ENCODE results near the gene MYO16. TPM values are rescaled to one million over a fixed set of nuclear protein-coding genes. Genes with fewer than 3 reads are reported as not detected.
"Not testable (repeated sequence)": the region's sequence is repeated elsewhere in the genome, so short reads cannot be mapped to it uniquely, and the experiment has no call there.

MYO16 gene
- total RNA-seq, 4 donors from 2014 or later = 0.06 to 0.07 TPM; not detected in 2

DNA sequence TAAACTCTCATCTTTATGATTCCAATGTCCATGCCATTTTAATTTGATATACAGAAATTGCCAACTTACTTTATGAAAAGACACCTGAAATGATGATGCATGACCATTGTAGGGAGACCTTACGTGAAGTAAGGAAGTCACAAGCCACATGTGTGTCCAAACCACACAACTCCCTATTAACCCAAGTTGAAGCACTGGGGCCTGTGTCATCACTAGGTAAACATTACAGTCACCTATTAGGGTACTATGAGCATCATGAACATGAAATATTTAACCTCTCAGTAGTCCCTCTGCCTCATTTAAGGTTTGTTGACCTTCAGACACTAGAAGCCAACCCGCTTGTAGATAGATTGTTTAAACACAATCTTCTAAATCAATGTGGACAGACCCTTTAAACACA is 580.1 kb downstream of the MYO16 start:
- DNase-seq (ENCODE audit: low spot score in 2 of 2) = no peak
- TF ChIP-seq POLR2A (IDR thresholded peaks at IDR 0.05) (no peak), CTCF (IDR thresholded peaks at IDR 0.05) (no peak)
- intact Hi-C loops (cut with DNase I; ENCODE audit: low total_unique reads) = loop anchor here (5.0 kb wide), 1 partner anchor 702 kb away; no protein-coding TSS in a partner anchor
- 87 to 94% methylated on average over 2 of the region's 2 CpGs for WGBS, 2 donors
- no peak overlapping the region for H3K4me3 ChIP-seq (ENCODE audit: low read depth, poor library complexity, severe bottlenecking)

GRCh38 chr13:109211616-109212015 is 582.2 kb downstream of the MYO16 start:
- WGBS, 2 donors = 33 to 43% methylated on average over 2 of the region's 2 CpGs
- intact Hi-C loops (cut with DNase I; ENCODE audit: low total_unique reads) = no loop called here
- no peak for TF ChIP-seq POLR2A (IDR thresholded peaks at IDR 0.05)
- TF ChIP-seq CTCF (IDR thresholded peaks at IDR 0.05) = no peak
- DNase-seq (ENCODE audit: low spot score in 2 of 2) = no peak
- no peak overlapping the region for H3K4me3 ChIP-seq (ENCODE audit: low read depth, poor library complexity, severe bottlenecking)

DNA sequence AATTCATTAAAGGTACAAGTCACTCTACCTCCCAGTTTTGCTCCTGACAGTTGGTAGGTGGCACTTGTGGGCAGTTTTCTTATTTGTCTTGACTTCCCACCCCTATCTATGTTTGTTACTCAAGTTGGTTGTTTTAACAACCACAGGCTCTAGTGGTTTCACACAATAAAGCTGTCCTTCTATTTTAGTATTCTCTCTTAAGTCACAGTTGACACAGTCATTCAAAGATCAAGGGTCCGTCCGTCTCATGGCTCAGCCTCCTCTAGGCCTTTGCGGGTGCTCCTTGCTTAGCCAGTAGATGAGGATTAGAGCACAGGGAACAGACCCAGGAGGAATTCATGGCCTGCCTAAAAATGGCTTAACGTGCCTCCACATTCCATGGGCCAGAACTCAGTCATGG is 583.2 kb downstream of the MYO16 start:
- no peak overlapping the region for H3K4me3 ChIP-seq (ENCODE audit: low read depth, poor library complexity, severe bottlenecking)
- WGBS, 2 donors = 79 to 89% methylated on average over 4 of the region's 4 CpGs
- no peak for DNase-seq (ENCODE audit: low spot score in 2 of 2)
- intact Hi-C loops (cut with DNase I; ENCODE audit: low total_unique reads) = no loop called here
- TF ChIP-seq CTCF (IDR thresholded peaks at IDR 0.05) (no peak), POLR2A (IDR thresholded peaks at IDR 0.05) (no peak)

DNA sequence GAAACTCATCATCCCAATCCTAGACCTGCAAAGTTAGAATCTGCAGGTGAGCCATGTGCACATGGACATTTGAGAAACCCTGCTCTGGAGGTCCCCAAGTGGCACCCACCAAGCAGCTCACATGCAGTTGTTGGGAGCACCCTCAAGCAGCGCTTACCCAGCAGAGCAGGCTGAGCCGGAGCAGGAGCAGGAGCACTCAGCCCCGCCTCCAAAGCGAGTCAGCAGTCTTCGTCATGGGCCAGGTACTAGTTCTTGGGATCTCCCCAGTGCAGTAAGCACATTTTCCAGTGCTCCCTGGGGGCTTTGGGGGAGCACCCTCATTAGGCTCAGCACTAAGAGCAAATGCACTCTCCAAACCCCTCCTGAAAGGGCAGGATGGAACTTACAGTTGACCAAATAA is 584.3 kb downstream of the MYO16 start:
- WGBS, 2 donors = 60 to 74% methylated on average over 5 of the region's 5 CpGs
- TF ChIP-seq POLR2A (IDR thresholded peaks at IDR 0.05) (no peak), CTCF (IDR thresholded peaks at IDR 0.05) (no peak)
- DNase-seq (ENCODE audit: low spot score in 2 of 2) = no peak
- H3K4me3 ChIP-seq (ENCODE audit: low read depth, poor library complexity, severe bottlenecking) = no peak overlapping the region
- intact Hi-C loops (cut with DNase I; ENCODE audit: low total_unique reads) = no loop called here

DNA sequence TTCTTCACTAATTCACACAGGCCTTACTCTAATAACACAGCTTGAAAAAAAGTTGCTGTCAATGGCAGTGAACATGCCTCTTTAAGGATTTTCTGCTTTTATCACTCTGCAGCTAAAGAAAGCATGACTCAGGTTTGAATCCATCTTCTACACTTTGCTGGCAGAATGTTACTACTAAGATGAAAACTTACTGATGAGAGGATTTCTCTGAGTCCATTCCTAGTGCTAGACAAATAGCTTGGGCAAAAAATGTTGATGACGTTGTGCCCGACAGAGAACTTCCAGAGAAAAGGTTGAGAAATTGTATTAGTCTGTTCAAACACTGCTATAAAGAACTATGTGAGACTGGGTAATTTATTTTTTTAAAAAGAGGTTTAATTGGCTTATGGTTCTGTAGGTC is 585.0 kb downstream of the MYO16 start:
- intact Hi-C loops (cut with DNase I; ENCODE audit: low total_unique reads) = no loop called here
- DNase-seq (ENCODE audit: low spot score in 2 of 2) = no peak
- WGBS, 2 donors = 93 to 95% methylated on average over 2 of the region's 2 CpGs
- H3K4me3 ChIP-seq (ENCODE audit: low read depth, poor library complexity, severe bottlenecking) = no peak overlapping the region
- TF ChIP-seq CTCF (IDR thresholded peaks at IDR 0.05) = no peak
- TF ChIP-seq POLR2A (IDR thresholded peaks at IDR 0.05) = no peak

- DNase-seq (ENCODE audit: low spot score in 2 of 2) = no peak
- no peak overlapping the region for H3K4me3 ChIP-seq (ENCODE audit: low read depth, poor library complexity, severe bottlenecking)
- intact Hi-C loops (cut with DNase I; ENCODE audit: low total_unique reads) = no loop called here
- 76 to 77% methylated on average over 2 of the region's 2 CpGs for WGBS, 2 donors
- TF ChIP-seq CTCF (IDR thresholded peaks at IDR 0.05) = no peak
- TF ChIP-seq POLR2A (IDR thresholded peaks at IDR 0.05) = no peak
Measured at GRCh38 chr13:109215377-109215776, 586.0 kb downstream of the MYO16 start.

DNA sequence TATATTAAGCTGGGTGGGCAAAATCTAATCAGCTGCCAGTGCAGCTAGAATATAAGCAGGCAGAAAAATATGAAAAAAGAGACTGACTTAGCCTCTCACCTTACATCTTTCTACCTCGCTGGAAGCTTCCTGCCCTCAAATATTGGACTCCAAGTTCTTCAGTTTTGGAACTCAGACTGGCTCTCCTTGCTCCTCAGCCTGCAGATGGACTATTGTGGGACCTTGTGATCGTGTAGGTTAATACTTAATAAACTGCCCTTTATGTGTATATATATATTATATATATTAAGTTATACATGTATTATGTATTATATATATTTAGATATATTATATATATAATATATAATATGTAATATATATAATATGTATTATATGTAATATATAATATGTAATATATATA is 588.1 kb downstream of the MYO16 start:
- DNase-seq (ENCODE audit: low spot score in 2 of 2); H3K4me3 ChIP-seq (ENCODE audit: low read depth, poor library complexity, severe bottlenecking); intact Hi-C loops (cut with DNase I; ENCODE audit: low total_unique reads): not testable (repeated sequence)
- 68 to 89% methylated on average over 2 of the region's 2 CpGs for WGBS, 2 donors
